Chondrocyte (in vitro differentiated cells): Measurements from ENCODE around the gene TOP1. TPM values are rescaled to one million over a fixed set of nuclear protein-coding genes. Genes with fewer than 3 reads are reported as not detected.
"Not testable (repeated sequence)": the region's sequence is repeated elsewhere in the genome, so short reads cannot be mapped to it uniquely, and the experiment has no call there.

ENCODE experiments used
- DNase-seq: peaks from one replicate; pipeline ENCODE4 v3.0.0; 2021; ENCODE audit warnings: mixed read lengths, low spot score
- H3K27ac Mint-ChIP-seq: one replicate; pipeline ENCODE4 v1.8.0; 2021; ENCODE audit warnings: mild to moderate bottlenecking, moderate library complexity, mixed read lengths; ENCODE audit not compliant: unreplicated experiment
- H3K27me3 Mint-ChIP-seq: 2 replicates; pipeline ENCODE4 v1.8.0; 2021; ENCODE audit warnings: low read depth, mixed read lengths
- H3K36me3 Mint-ChIP-seq: 2 replicates; pipeline ENCODE4 v1.8.0; 2021; ENCODE audit warnings: low read depth, mixed read lengths
- H3K4me1 Mint-ChIP-seq: 2 replicates; pipeline ENCODE4 v1.8.0; 2021; ENCODE audit warnings: low read depth, mild to moderate bottlenecking, mixed read lengths
- H3K4me3 Mint-ChIP-seq: one replicate; pipeline ENCODE4 v1.8.0; 2021; ENCODE audit warnings: mild to moderate bottlenecking, moderate library complexity, mixed read lengths; ENCODE audit not compliant: unreplicated experiment
- H3K9me3 Mint-ChIP-seq: 2 replicates; pipeline ENCODE4 v1.8.0; 2021; ENCODE audit warnings: low read depth, mixed read lengths
- CTCF ChIP-seq: fragments of 200-600 bp; sonication (generic); IDR thresholded peaks from 2 replicates; pipeline ENCODE4 v1.5.0; 2021; ENCODE audit warnings: antibody characterized with exemption, mild to moderate bottlenecking, moderate library complexity
- total RNA-seq: library from RNA; stranded (reverse); gene quantifications from 3 replicates; pipeline ENCODE4 v1.2.1, GENCODE V29; 2021

Gene TOP1
- total RNA-seq, 1 donor from 2014 or later = 39.0 TPM

GRCh38 chr20:41131594-41132387 lies 103.2 kb downstream of the TOP1 start:
- Mint-ChIP-seq H3K4me1 (peaks cover 15% of the 10 kb centered on the region), H3K36me3 (peaks cover 10% of the 10 kb centered on the region), H3K4me3 (no peak overlapping the region), H3K27ac (no peak overlapping the region), H3K27me3 (no peaks in the 10 kb centered on the region), H3K9me3 (no peaks in the 10 kb centered on the region)
- no peak for DNase-seq
- no peak for TF ChIP-seq CTCF

- not testable (repeated sequence) for H3K27me3 Mint-ChIP-seq, H3K36me3 Mint-ChIP-seq, DNase-seq, H3K27ac Mint-ChIP-seq, H3K9me3 Mint-ChIP-seq, H3K4me3 Mint-ChIP-seq
- peaks cover 15% of the 10 kb centered on the region for H3K4me1 Mint-ChIP-seq
Measured at GRCh38 chr20:41132388-41132775, 103.8 kb downstream of the TOP1 start.

- H3K27me3 Mint-ChIP-seq = no peaks in the 10 kb centered on the region
- no peak overlapping the region for H3K27ac Mint-ChIP-seq
- no peak overlapping the region for H3K4me3 Mint-ChIP-seq
- no peak for TF ChIP-seq CTCF
- no peak for DNase-seq
- H3K36me3 Mint-ChIP-seq = peaks cover 2% of the 10 kb centered on the region
- H3K9me3 Mint-ChIP-seq = no peaks in the 10 kb centered on the region
- H3K4me1 Mint-ChIP-seq = peaks cover 20% of the 10 kb centered on the region
Measured at GRCh38 chr20:41133709-41134361, 105.2 kb downstream of the TOP1 start.

GRCh38 chr20:41134362-41135186 lies 106.0 kb downstream of the TOP1 start:
- no peaks in the 10 kb centered on the region for H3K27me3 Mint-ChIP-seq
- no peak overlapping the region for H3K27ac Mint-ChIP-seq
- peaks cover 27% of the 10 kb centered on the region for H3K4me1 Mint-ChIP-seq
- no peak overlapping the region for H3K4me3 Mint-ChIP-seq
- no peaks in the 10 kb centered on the region for H3K9me3 Mint-ChIP-seq
- no peak for DNase-seq
- H3K36me3 Mint-ChIP-seq = no peaks in the 10 kb centered on the region
- no peak for TF ChIP-seq CTCF

GRCh38 chr20:41135187-41135887 lies 106.7 kb downstream of the TOP1 start:
- peaks cover 35% of the 10 kb centered on the region for H3K4me1 Mint-ChIP-seq
- peak; percentile 85 for TF ChIP-seq CTCF
- H3K27me3 Mint-ChIP-seq = no peaks in the 10 kb centered on the region
- H3K36me3 Mint-ChIP-seq = no peaks in the 10 kb centered on the region
- H3K4me3 Mint-ChIP-seq = peak overlapping the region; percentile 70
- H3K27ac Mint-ChIP-seq = peak overlapping the region; percentile 38
- DNase-seq = no peak
- no peaks in the 10 kb centered on the region for H3K9me3 Mint-ChIP-seq
